ENCODE results near the gene WNT7A. TPM values are rescaled to one million over a fixed set of nuclear protein-coding genes. Genes with fewer than 3 reads are reported as not detected.

WNT7A gene
- not detected in 2 replicates for total RNA-seq

DNA sequence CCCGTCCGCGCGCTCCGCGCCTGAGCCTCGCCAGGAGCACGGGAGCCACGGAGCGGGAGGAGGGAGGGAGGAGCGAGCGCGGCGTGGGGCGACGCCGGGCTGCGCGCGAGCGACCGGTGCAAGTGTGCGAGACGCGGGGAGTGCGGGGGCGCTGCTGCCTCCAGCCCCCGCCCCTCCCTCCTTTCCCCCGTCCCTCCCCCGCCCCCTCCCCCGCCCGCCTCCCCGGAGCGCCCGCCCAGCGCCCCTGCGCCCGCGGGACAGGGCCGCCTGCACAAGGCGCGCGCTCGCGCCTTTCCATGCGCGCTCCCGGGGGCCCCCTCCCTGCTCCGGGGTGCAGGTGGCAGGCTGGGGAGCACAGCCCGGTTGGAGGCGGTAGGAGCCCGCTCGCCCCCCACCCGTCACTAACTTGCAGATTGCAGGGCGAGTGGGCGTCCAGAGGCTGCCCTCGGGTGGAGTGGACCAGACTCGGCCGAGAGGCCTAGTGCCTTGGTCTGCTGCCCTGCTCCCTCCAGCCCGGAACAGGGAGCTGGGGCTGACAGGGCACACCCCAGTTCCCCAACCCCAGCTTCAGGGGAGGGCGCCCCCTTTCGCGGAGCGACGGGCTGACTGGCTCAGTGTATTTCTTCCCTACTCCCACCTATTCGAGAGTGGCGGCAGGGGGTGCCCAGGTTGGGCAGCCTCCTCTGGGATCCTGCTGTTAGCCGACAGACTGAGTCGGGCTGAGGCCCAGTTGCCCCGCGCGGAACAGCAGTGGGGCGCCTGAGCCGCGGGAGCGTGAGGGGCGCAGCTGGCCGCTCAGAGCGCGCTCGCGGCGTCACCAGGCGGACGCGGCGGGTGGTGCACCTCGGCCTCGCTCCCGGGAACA lies at the start of gene WNT7A:
Gene WNT7A, minus strand, starts transcription at position 126 of the 865 bp plus-strand sequence. CDS start 255 bp downstream, outside the sequence.

Other genes starting within 250 kb of the WNT7A start
- 11.2 and 16.5 TPM in 2 replicates for gene CHCHD4, start 244.8 kb upstream of the WNT7A start, total RNA-seq
- gene TMEM43, start 245.0 kb upstream of the WNT7A start, total RNA-seq: 122 and 128 TPM in 2 replicates

All from cardiac atrium fibroblast (primary cell).